ENCODE data around the gene FSTL4.
A peak's percentile ranks its signal among the peaks of the same experiment; 100 is the strongest.

FSTL4 gene

DNA sequence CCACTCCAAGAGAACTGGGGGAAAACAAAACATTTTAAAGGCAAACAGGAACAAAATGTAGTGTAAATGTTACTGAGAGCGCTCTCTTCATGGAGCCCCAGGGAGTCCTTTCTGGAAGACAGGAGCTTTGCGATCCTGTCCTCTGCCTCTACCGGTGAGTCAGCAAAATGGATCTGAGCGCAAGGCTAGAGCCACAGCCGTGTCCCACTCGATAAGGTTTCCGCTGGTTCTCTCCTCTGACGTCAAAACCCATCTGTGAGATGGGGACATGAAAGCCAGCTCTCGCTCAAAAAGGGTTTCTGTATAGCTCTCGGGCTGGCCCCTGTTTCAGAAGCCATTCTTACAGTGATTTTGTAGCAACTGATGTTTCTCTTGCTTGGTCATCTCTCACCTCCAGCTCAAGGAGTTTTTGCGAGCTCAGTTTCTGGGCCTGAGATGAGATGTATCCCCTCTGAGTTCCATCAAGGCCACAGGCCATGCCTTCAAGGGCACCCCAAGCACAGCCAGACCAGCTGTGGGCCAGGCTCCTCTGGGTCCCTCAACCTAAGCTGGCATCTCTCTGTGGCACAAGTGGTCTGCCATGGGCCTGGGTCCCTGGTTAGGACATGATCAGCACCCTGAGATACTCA lies 101.6 kb downstream of the FSTL4 start:
- no peak for DNase-seq

DNA sequence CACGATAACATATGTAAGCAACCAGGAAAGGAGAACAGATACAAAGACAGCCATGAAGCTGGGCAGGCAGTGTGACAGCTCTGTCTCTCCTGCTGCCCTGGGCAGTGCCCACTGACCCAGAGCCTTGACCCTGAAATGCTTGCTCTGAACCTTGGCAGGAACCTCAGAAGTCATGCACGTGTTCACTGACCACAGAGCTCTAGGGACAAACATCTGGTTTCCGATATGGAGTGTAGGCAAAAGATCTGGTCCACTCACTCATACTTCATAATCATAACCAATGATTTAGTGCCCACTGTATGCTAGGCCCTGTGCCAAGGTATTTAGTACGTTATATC lies 102.6 kb downstream of the FSTL4 start:
- no peak for DNase-seq

DNA sequence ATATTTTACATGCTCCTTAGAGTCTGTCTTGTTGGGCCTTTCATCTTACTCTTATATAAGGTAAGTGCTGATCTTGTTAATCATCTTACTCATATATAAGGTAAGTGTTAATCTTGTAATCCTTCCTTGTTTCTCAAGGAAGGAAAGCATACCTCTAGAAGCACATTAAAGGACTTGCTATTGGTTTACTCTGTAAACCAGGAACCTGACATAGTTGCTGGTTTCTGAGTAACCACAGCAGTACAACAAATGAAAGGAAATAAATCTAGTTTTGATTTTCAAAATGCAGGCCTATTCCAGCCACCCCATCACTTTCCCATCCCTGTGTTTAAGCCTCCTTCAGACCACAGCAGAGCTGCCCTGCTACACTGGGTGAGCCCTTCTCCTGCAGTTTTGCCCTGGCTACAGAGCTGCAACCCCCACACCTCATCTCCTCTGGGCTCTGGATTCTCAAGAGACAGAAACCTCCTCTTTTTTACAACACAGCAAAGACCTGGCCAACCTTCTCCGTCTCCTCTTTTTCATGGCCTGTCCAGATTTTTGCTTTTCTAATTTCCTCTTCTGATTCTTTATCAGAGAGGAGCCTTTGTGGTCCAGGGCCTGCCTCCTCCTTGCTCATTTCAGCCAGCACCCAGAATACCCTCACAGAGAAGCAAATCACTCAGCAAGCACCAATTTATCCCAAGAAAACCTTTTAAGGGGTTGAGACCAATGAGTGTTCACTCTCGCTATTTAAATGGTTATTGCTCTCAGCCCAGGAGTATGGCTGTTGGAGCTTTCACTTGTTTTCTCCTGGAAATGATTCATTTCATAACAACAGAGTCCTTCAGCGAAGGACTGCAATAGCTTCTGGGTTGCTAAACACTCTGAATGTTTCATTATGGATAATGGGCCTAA lies 103.2 kb downstream of the FSTL4 start:
- DNase-seq = no peak

DNA sequence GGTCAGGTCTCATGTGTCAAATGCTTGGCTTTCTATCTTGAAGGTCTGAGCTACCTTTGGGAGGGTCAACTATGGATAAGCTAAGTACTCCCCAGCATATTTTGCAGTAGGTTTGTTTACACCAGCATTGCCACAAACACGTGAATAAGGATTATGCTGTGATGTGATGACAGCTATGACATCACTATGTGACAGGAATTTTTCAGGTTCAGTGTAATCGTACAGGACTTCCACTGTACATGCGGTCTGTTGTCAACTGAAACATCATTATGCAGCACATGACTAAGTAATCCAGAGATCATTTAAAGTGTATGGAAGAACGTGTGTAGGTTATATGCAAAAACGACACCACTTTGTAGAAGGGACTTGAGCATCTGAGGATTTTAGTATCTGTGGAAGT lies 104.0 kb downstream of the FSTL4 start:
- no peak for DNase-seq

DNA sequence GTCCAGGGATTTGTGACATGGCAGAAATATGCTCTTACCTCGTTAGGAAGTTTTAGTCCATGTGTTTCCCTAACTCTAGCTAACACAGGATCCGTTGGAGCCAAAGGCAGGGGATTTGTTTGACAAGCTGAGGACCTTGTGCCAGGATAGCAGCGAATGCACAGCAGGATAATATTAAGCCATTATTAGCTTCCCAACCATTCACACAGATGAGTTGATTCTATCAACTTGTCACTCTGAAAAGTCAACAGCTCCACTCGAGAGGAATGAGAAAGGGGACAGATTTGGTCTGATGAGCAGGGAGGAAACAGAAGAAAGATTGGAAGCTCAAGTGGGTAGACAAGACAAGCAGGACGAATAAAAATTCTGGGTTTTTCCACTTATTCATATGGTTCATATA lies 106.2 kb downstream of the FSTL4 start:
- DNase-seq = no peak

DNA sequence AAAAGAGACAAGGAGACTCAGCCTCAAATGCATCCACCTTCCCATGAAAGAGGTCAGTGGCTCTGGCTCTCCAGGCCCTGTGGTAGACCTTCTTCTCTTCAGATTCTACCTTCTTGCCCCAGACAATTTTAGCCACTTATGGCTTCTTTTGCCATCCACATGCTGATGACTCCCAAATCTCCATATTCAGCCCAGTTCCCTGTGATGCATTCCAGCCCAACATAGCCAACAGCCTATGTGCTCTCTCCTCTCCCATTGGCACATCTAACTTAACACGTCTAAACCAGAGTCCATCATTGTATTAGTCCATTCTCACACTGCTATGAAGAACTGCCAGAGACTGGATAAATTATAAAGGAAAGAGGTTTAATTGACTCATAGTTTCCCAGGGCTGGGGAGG lies 108.8 kb downstream of the FSTL4 start:
- no peak for DNase-seq

DNA sequence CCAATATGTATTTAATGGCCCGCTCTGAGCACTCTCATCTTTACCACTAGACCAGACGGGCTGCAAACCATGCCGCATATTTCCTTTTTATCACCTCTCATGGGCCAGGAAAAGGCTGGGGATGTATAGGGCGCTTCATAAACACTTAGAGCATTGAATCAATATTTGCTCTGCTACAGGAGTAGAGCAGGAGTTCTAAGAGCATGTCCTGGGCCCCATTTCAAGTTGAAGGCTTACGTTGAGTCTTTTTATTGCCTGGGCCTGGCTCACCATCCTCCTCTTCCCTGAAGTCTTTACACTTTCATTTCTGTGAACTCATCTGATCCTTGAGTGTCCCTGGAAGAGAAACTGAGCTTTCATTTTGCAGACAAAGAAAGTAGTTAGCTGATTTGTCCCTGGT lies 112.4 kb downstream of the FSTL4 start:
- DNase-seq = no peak

DNA sequence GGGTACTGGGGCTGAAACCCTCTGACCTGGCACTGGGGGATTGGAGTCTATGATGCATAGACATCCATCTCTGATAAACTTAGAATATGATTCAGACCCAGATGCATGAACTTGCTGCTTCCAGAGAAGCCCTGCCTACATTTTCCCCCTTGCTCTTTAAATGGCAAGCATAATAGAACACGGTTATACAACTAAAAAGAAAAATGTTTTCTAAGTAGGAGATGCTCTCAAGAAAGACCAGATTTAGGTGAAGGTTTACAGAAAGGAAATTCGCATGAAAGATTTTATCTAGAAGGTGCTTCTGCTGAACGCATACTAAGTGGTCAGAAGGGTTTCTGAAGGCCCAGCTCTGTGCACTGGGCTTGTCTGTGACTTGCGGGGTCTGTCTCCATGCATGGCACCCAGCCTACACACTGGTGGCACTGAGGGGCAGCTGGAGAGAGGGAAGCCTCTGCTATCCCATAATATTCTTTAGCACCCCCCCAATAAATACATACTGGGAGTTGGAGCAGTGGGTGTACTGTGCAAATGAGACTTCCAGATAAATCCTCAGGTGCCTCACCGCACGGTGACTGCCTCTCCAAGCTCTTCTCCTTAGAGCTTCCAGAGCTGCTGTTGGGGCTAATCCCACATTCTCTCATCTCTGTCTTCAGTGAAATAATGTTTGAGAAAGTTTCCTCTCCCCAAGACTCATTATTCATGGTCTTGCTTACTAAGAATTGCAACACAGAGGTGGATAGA lies 114.6 kb downstream of the FSTL4 start:
- no peak for DNase-seq

DNA sequence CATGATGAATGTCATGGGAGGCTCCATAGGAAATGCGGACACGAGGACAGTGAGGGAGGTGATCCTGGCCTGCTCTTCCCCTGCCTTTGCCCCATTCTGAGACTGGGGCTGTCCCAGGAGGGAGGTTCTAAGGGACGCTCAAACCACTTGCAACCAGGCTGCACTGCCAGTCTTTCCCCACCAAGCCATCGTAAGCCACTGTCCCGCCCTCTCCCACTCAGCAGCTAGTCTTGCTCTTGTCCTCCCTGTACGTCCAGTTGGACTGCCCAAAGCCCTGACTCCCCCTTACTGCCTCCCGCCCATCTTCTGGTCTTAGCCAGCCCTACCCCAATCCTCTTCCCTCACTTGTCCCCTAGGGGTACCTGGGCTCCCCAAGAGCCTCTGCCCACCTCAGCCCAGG lies 115.7 kb downstream of the FSTL4 start:
- DNase-seq = no peak

DNA sequence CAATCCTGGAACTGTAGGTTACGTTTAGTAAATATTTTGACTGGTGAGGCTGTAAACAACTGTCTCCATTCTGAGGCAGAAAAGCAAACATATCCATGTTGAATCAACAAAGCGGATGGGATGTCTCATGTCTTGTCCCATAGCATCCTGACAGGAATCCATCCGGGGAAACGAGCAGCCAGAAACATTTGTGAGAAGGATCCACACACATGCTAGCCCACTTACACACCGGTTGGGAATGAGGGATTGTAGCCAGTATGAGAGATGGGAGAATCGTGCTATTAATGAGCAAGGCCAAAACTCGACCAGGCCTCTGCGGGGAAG lies 117.5 kb downstream of the FSTL4 start:
- DNase-seq = no peak

DNA sequence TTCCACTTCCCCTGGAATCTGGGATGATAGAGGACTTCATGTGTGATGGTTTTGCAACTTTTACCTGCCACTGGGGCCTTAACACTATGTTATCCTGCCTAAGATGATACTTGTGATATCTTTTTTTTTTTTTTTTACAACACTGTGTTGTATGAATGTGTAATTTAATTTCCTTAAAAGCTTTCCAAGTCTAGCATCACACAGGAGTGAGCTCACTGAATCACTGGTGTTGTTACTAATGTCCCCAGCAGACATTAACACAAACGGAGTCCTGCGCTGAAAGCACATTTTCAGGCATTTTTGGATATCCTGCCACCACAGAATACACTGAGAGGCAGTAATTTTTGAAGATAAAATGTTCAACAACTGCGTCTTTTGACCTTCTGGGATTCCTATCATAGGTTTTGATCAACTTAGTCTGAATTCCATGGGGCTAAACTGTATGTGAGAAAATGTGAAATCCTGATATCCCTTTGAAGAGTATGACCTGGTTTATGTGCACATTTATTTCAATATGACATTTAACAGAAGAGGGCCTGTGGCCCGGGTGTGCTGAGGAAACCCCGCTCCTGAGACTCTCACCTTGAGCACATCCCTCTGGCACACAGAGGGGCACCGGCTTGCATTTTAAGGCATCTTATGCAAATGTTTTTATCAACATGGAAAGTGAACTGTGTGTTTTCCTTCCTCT lies 118.0 kb downstream of the FSTL4 start:
- DNase-seq = no peak

DNA sequence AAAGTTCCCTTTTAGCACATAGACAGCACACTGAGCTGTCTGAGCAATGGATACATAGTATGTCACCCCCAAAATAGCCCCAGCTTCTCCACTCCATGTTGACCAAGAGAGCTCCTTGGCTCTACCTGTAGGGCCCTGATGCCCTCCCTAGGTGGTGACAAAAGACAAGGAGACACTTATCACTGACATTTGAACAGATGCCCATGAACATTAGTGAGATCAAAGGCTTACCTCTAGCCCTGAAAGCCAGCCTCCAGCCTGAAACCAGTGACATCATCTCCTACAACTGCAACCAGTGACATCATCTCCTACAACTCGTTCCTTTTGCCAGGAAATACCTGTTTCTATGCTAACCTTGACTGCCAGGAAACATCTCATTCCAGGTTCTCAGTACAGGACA lies 122.7 kb downstream of the FSTL4 start:
- no peak for DNase-seq

DNA sequence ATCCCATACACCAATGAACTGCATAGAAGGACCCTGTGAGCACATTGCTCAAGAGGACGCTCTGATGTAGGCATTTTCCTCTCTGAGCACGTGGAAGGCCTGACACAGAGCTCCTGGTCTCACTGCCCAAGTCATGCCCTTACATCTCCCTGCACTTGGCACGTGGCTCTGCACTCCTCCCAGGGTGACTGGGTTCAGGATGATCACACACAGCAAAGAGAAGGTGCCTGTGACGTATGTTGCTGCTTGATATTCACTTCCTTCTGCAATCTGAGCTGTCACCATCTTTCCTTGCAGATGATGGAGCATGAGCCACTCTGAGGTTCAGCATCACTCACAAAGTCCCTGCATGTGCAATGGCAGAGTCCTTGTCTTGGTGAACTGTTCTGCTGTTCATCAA lies 125.2 kb downstream of the FSTL4 start:
- DNase-seq = peak; percentile 10

DNA sequence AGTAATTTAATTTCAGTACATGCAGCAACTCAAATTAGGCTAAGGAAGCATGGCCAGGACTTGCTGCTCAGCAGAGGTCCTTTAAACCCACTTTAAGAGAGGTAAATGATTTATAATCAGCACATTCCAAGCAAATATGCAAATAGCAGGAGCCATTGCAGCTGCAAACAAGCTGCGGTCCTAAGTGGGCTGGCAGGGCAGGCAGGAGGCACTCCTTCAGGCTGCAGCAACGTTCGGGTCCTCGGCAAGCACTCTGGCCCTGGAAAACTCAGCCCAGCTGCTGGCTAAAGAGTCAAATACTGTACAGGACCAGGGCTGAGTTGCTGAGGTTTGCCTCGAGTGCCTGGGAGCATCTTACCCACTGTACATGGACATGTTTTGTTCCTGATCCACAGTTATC lies 126.9 kb downstream of the FSTL4 start:
- DNase-seq = no peak

DNA sequence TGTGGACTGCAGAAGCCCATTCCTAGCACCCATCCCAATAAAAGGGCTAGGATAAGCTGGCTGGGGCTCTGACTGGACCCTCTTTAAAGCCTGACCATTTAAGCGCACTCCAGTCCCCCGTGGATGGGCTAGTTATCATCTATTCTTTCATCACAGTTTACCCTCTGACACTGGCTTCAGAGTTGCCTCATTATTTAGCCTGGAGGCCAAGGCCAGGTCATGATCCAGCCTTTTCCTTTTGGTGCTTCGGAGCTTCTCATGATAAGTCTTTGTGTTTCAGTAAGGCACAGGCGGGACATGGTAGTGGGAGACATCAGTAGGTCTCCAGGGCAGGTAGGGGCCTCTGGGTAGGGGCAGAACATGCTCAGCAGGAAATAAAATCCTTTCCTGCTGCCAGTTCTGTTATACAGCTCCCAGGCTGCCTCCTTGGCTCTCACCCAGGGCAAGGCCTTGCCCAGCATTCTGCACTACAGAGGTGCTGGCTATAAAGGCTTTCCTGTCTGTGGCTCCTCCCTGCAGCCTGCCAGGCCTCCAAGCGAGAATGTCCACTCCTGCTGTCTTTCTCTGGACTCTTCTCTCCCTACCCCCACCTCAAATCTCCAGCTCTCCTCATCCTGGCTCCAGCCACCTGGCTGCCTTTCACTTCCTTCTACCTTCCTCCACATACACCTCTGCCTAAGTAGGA lies 128.8 kb downstream of the FSTL4 start:
- DNase-seq = no peak

DNA sequence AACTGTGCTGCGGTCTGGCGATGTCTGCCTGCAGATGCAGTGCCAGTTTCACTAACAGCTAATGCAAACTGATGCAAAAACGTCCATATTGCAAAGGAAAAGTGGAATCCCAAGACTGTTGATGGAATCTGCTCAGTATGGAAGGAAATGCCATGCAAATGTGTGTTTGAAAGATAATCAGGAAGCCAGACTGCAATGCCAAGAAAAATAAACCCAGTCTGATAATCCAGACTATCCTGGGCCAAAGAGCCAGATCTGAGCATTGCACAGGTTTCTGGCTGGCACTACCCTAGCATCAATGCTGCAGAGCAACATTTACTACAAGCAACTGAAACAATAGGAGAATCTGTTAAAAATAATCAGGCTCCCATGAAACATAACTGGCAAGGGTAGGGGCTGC lies 130.3 kb downstream of the FSTL4 start:
- no peak for DNase-seq

DNA sequence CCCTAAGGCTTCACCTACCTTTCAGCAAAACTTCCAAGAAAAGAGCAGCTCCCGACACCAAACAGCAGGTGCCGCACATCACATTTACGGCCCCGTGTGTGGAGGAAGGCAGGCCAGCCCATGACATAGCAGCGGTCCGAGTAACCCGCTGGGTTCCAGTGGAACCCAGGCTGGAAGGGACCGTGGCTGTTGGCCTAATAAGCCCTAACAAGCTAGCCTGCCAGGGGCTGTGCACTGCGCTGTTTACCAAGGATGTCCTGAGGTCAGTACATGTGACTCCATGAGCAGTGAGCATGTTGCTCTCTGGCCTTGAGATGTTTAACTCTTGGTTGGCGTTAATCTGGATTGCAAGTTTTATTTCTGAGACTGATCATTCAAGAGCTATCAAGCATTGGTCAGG lies 131.5 kb downstream of the FSTL4 start:
- DNase-seq = no peak

DNA sequence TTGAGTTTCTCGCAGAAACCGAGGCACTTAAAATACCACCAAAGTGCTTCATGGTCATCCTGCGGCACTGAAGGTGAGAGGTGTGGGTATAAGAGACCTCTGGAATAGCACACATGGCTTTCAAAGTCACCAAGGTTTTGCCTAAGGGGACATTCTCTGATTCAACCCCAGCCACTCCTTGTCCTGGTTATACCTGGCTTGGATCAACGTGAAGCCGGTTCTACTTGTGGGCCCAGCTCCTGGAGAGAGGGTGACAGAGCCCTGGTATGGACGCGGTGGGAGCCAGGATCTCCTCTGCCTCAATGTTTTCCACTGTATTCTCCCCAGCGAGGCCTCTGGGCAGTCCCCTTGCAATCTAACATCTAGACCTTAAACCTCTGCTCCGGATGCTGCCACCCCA lies 132.0 kb downstream of the FSTL4 start:
- no peak for DNase-seq

DNA sequence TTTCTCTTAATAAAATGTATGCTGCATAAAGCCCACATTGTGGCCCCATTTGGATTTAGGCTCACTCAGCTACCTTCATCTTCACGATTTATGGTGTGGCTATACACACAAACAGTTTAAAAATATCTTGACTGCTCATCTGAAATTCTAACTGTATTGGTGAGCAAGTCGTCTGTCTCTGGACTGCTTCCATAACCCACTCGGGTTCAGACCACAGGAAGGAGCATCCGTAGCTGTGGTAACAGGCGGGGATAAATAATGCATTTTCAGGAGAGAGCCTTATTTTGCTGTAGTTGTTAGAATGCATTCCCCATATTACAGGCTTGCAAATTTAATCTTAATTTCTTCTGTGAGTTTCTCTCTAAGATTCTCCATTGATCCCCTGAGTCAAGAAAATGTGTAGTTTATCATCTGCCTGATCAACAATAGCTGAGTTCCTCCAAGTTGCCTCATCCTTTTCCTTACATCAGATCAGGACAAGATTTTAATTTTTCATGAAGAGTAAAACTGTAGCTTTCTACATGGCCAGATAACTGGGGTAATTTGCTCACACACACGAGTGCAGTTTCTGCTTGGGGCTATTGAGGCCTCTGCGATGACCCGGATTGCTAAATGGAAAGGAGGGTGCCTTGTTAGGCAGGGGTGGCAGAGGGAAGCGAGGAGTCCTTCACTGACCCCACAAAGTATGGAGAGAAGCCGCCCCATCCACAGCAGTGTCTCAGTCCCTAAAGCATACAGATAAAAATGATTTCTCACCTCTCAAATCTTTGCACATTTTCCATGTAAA lies 133.9 kb downstream of the FSTL4 start:
- no peak for DNase-seq

DNA sequence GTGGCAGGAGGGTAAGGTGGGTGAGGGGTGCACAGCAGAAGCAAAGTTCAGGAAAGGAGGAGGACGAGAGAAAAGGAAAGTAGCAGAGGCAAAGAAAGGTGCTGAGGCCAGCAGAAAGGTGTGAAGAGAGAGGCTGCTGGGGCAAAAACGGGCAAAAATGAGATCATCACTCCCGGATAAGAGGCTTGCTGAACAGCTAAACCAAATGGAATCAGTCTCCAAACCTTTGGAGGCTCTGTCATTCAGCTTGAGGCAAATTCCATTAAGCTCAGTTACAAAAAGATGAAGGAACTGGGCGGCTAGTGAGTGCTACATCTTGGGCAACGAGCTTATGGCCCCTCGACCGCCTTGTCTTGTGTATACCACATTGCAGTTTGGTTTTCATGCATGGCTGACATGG lies 136.4 kb downstream of the FSTL4 start:
- no peak for DNase-seq

DNA sequence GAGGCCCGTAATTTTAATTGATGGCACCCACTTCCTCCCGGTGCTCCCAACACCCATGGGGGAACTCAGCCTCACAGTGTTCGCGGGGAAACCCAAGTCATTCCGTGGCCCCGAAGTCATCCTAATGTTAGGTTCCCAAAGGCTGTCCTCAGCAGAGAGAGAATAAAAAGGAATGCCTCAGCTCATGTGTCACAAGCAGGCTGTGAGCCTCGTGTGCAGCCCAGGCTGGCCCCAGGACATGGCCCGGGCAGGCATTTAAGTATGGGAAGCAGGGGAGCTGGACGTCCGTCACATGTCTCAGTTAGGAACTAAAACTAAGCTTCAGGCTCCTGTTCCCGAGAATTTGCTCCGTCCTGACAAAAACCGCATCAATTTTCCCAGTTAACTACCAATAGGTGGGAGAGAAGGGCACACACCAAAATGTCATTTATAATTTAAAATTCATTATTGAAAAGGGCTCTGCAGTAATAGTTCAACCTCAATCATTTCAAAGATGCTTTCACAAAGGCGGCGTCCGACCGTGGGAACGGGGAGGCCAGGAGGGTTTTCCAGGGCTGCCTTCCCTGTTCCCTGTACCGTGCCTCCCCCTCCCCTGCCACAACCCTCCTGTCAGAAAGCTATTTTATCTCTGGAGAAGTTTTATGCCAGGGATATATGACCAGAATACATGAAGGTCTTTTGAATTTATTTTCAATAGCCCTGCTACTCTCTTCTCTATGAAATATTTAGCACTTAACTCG lies 137.3 kb downstream of the FSTL4 start:
- no peak for DNase-seq

DNA sequence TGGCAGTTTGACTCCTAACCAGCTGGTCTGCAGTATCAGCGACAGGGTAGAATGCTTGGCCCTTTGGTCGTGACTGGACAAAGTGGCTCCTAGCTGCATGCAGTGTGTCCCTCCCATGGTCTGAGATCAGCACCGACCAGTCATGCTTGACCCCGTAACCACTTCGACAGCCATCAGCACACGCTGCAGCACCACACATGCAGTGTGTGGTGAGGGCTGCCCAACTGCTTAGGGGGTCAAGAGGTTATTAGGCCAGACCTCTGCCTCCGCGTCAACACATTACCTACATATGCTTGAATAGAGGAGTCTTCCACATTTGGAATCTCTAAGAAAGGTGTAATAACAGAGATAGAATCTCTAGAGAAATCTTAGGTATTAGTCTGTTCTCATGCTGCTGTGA lies 139.1 kb downstream of the FSTL4 start:
- no peak for DNase-seq

Data from inflammatory macrophage treated with lipopolysaccharide for 4 hours (primary cell).